ENCODE measurements around the gene MEX3A.
"Not testable (repeated sequence)": the region's sequence is repeated elsewhere in the genome, so short reads cannot be mapped to it uniquely, and the experiment has no call there.

The MEX3A gene, protein sequence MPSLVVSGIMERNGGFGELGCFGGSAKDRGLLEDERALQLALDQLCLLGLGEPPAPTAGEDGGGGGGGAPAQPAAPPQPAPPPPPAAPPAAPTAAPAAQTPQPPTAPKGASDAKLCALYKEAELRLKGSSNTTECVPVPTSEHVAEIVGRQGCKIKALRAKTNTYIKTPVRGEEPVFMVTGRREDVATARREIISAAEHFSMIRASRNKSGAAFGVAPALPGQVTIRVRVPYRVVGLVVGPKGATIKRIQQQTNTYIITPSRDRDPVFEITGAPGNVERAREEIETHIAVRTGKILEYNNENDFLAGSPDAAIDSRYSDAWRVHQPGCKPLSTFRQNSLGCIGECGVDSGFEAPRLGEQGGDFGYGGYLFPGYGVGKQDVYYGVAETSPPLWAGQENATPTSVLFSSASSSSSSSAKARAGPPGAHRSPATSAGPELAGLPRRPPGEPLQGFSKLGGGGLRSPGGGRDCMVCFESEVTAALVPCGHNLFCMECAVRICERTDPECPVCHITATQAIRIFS

DNA sequence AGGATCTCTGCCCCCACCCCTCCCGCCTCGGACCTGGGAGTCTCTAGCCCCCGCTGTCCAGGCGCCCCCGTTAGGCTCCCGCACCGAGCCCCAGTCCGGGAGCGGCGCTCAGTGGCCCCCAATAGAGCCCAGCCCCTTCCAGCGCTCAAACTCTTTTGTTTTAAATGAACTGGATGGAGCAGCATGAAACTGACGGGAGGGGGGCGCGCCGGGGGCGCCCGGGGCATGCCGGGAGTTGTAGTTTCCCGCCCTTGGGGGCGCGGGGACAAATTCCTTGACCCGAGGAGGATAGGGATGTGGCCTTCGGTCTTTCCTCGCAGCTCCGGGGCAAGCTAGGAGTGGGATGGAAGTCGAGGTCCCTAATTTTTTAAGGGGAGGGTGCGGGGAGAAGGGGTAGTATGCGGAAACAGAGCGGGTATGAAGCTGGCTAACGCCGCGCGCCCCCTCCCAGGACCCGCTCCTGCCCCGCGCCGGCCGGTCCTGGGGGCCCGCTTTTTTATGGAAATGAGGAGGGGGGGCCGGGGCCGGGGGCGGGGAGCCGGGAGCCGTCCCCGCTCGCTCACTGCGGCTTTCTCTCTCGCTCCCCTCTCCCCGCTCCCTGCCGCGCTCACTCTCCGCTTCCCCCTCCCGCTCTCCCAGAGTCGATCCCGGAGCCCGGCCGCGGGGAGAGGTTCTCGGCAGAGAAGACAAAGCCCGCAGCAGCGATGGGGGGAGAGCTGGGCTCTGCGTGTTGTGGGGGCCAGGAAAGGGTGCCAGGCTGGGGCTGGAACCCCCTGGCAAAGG lies at the start of gene MEX3A:
Gene MEX3A (minus strand): TSS at position 157 of the 783 bp plus-strand sequence. CDS start 467 bp downstream, outside the sequence.
- peak; percentile 41 for DNase-seq (ENCODE audit: low read depth)

- no peak for DNase-seq (ENCODE audit: low read depth)
These were observed 48.3 kb upstream of the MEX3A start for GRCh38 chr1:156130578-156130942.

GRCh38 chr1:156129687-156130577 lies 47.7 kb upstream of the MEX3A start:
- peak; percentile 57 for DNase-seq (ENCODE audit: low read depth)

GRCh38 chr1:156128654-156129597 lies 46.7 kb upstream of the MEX3A start:
- no peak for DNase-seq (ENCODE audit: low read depth)

- DNase-seq (ENCODE audit: low read depth): no peak
These were observed 46.0 kb upstream of the MEX3A start for GRCh38 chr1:156128308-156128653.

DNA sequence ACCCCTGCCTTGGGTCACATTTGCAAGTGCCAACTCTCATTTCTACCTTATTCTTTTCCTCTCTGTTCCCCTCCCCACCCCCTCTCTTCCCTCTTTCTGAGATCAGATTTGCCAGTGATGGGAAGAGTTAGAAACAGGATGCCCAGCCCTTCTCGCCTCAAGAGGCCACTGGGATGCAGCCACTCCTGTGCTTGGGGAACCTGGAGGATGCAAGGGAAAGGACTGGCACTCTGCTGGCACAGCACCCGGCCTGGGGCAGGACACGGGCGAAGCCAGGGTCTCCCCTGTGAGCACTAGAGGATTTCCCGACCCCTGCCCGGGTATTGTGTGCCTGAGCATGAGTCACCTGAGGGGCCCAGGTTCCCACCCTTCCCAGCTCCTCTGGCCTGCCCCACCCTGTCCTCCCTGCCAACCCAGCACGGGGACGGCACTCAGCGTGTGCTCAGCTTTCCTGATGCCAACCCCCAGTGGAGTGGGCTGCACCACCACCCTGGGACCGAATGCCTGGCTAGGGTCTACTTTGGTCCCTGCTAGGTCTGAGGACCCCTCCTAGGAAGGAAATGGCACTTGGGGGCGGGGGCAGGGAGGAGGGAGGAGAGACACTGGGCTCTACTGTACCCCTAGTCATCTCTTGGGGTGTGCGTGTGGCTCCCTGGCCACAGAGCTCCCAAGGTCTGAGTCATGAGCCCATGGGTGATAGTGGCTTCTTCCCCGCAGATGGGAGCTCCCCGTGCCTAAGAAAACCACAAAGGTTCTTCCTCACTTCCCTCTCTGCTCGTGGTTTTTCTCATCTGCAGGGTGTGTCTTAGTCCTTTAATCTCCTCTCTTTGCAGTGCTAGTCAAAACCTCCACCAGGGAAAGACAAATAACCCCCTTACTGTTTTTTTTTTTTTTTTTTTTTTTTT lies 44.6 kb upstream of the MEX3A start:
- DNase-seq (ENCODE audit: low read depth): peak; percentile 77

- DNase-seq (ENCODE audit: low read depth): peak; percentile 57
These were observed 43.9 kb upstream of the MEX3A start for GRCh38 chr1:156126043-156126629.

- DNase-seq (ENCODE audit: low read depth): not testable (repeated sequence)
These were observed 43.3 kb upstream of the MEX3A start for GRCh38 chr1:156125544-156125943.

DNA sequence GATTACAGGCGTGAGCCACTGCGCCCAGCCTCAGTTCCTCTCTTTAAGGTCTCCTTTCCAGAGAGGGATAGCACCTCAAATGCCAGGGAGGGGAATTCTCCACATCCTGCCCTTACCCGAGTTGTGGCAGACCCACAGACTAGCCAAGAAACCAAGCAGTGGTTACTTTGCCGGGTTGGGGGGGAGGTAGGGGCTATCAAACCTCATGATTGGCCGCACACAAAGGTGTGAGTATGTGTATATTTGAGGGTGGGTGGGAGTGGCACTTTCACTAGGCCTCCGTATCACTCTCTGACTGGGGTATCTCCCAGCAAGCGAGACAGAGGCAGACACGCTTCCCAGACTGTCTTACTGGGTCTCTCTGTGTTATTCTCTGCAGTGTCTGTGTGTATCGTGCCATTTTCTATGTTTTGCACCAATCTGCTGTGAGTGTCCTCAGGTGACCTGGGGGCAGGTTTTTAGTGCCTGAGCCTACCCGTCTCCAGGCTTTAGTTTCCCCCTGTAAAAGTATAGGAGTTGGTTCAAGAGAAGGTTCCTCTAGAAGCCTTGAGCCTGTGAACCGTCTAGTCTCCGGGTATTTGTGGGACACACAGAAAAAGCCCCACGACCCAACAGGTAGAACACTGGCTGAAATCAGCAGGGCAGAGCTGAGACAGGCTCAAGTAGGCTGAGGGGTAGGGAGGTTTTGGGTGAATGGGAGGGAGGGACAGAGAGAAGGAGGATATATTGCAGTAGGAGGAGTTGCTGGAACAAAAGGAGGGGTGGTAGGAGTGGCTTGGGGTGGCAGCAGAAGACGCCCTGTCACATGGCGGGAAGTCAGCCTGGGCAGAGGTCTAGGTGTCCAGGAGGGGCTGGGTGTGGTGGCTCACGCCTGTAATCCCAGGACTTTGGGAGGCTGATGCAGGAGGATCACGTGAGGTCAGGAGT lies 42.6 kb upstream of the MEX3A start:
- DNase-seq (ENCODE audit: low read depth): no peak

GRCh38 chr1:156123356-156124196 lies 41.3 kb upstream of the MEX3A start:
- peak; percentile 60 for DNase-seq (ENCODE audit: low read depth)

DNA sequence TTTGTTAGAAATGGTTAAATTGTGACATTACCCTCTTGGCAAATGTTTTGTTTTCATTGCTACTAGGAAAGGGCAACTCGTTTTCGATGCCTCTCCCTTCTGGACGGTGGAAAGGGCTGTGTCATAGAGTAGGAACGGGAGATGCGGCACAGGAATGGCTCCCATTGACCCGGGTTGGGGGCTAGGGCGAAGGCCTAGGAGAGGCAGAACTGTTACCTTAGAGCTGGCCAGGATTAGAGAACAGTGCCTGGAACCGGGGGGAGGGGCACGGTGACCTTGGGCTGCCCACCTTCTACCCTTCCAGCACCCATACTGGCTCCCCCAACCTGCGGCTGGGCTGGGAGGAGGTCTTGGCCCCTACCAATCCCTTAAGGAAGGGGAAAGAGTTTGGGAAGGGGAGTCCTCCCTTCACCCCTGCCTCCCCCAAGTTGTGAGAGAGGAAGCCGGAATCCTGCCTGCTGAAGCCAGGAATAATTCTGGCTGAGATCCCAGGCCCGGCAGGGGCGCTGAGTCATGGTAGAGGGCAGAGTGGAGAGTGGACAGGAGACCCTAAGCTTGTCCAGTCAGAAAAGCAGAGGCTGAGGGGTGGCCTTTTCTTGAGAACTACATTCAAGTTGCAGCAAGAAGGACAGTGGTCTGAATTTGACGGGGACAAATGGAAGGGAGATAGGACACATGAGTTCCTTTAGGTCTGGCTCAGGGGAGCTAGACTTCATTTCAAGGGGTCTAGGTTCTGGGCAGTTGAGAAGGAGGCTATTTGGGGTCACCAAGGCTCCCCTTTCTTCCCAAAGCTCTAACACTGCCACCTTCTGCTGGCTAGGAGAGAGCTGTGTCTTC lies 40.5 kb upstream of the MEX3A start:
- DNase-seq (ENCODE audit: low read depth): no peak

DNA sequence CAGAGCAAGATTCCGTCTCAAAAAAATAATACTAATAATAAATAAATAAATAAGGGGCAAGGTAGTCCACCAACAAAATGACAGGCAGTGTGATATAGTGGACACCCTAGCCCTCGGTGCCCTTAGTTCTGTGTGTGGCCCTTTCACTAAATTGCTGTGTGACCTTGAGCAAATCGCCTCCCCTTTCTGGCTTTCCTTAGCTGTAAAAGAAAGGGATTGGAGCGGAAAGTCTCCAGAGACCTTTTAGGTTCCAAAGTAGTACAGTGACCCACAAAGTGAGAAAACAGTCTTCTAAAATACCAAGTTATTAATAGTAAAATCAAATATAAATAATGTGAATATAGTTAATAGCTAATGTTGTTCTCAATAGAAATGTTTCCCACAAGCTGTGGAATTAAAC lies 39.8 kb upstream of the MEX3A start:
- no peak for DNase-seq (ENCODE audit: low read depth)

- no peak for DNase-seq (ENCODE audit: low read depth)
These were observed 39.2 kb upstream of the MEX3A start for GRCh38 chr1:156121457-156121856.

DNA sequence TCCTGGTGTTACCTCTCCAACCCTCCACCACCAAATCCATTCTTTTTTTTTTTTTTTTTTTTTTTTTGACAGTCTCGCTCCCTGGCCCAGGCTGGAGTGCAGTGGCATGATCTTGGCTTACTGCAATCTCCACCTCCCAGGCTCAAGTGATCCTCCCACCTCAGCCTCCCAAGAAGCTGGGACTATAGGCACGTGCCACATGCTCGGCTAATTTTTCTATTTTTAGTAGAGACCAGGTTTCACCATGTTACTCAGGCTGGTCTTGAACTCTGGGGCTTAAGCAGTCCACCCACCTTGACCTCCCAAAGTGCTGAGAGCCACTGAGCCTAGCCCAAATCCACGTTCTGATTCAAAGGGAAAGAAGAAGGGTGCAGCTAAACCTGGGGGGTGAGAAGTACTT lies 38.7 kb upstream of the MEX3A start:
- not testable (repeated sequence) for DNase-seq (ENCODE audit: low read depth)

DNA sequence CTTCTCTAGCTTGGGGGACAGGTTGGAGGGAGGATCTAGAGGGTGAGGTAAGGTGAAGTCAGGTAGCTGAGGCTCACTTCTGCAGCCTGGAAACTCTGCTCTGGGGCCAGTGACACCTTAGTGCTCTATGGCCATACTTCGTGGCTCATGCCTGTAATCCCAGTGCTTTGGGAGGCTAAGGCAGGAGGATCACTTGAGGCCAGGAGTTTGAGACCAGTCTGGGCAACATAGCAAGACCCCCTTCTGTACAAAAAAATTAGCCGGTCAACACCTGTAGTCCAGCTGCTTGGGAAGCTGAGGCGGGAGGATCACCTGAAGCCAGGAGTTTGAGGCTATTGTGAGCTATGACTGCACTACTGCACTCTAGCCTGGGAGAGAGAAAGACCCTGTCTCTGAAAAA lies 38.1 kb upstream of the MEX3A start:
- no peak for DNase-seq (ENCODE audit: low read depth)

GRCh38 chr1:156119503-156120209 lies 37.4 kb upstream of the MEX3A start:
- no peak for DNase-seq (ENCODE audit: low read depth)

Data from activated T-helper 1 cell treated with Interleukin-2 at 50 U/mL for 16 hours (primary cell).